Right lobe of liver (tissue), 6 donors: Measurements from ENCODE around the gene ZFYVE16. TPM values are rescaled to one million over a fixed set of nuclear protein-coding genes. Genes with fewer than 3 reads are reported as not detected.

Experiments
- ATAC-seq, 4 donors: fragments of 200-7000 bp; cut with Tn5 transposase; one replicate each; pipeline ENCODE4 v1.9.1; 2020; ENCODE audit warnings: mild to moderate bottlenecking in 4 of 4, moderate library complexity in 4 of 4
- DNase-seq, 3 donors: peaks; one replicate each; pipeline ENCODE4 v3.0.0-alpha.2; 2020
- H3K27ac ChIP-seq, 3 donors: fragments of 200-600 bp; one replicate each; pipeline ENCODE4 v1.8.0; 2022
- H3K27me3 ChIP-seq, 2 donors: fragments of 200-600 bp; one replicate each; pipeline ENCODE4 v1.8.0; 2022
- H3K36me3 ChIP-seq, 4 donors: fragments of 200-600 bp; sonication (generic) in 1 of 4; one replicate each; pipeline versions ENCODE4 v1.5.1 to v1.8.0; 2017 to 2022; ENCODE audit warnings: control low read depth in 1 of 4
- H3K4me1 ChIP-seq, 4 donors: fragments of 200-600 bp; sonication (generic) in 1 of 4; one replicate each; pipeline versions ENCODE4 v1.5.1 to v1.8.0; 2017 to 2022; ENCODE audit warnings: control low read depth in 1 of 4
- H3K4me3 ChIP-seq, 3 donors: fragments of 200-600 bp; one replicate each; pipeline ENCODE4 v1.8.0; 2022
- H3K9me3 ChIP-seq, 4 donors: fragments of 200-600 bp; sonication (generic) in 1 of 4; one replicate each; pipeline versions ENCODE4 v1.5.1 to v1.8.0; 2017 to 2022; ENCODE audit warnings: control low read depth in 1 of 4
- CTCF ChIP-seq, 4 donors: fragments of 200-600 bp in 3 of 4; fragments of 450-650 bp in 1 of 4; IDR thresholded peaks; one replicate each; pipeline versions ENCODE4 v1.5.1 to v1.8.0; 2016 to 2022; ENCODE audit warnings: antibody characterized with exemption in 4 of 4, mild to moderate bottlenecking in 2 of 4
- POLR2A ChIP-seq: fragments of 450-650 bp; IDR thresholded peaks from one replicate; pipeline ENCODE4 v1.6.1; 2017; ENCODE audit warnings: antibody characterized with exemption, mild to moderate bottlenecking
- WGBS: methylation state at CpG from one replicate; pipeline ENCODE4 v1.1.6; 2018; ENCODE audit warnings: low coverage, low lambda C conversion rate; ENCODE audit not compliant: insufficient coverage; ENCODE audit errors: missing lambda C conversion rate; 5-methylcytosine and 5-hydroxymethylcytosine counted together
- intact Hi-C, 2 donors: fragments of 100-400 bp; cut with DNase I; formaldehyde crosslinking; loops; one replicate each; pipeline versions ENCODE4 v1.11.2 to v1.14.1; 2022
- small RNA-seq, 2 experiments: library from RNA; depleted of rRNA; stranded (forward); fragments of <200 nt; gene quantifications; one replicate each; pipeline ENCODE3, GENCODE V24; 2016
- total RNA-seq, 6 experiments: library from RNA; depleted of rRNA in 2 of 6; stranded (reverse); fragments of >200 nt in 2 of 6; fragmentation: NEBNext Ultra II Directional in 3 of 6; extraction: Animal tissue kit (Norgen Biotek cat#: 25700) in 3 of 6; gene quantifications; one replicate each; pipeline versions ENCODE4 v1.1.0 to v1.2.4, GENCODE V29; 2016 to 2023
- donor health status: DM: no; HTN: yes; CAD: no.
- donor health status: DM: no; HTN: no; CAD: no.
- donor health status: DM: no; HTN: no; CAD: no.
- donor health status: DM: no; HTN: yes; CAD: no.
- donor health status: DM: no; HTN: yes; CAD: no.

The ZFYVE16 gene
- total RNA-seq, 6 experiments from 2014 or later = 9.3 to 23.1 (median 14.0) TPM

GRCh38 chr5:80516826-80517225 is 109.0 kb downstream of the ZFYVE16 start:
- H3K4me1 ChIP-seq = no peaks in the 10 kb centered on the region
- DNase-seq (no peak), ATAC-seq (no peak)
- TF ChIP-seq POLR2A (no peak), CTCF (IDR thresholded peaks at IDR 0.05) (no peak)
- no peaks in the 10 kb centered on the region for H3K36me3 ChIP-seq
- H3K27me3 ChIP-seq = no peaks in the 10 kb centered on the region
- 87% methylated on average over 4 of the region's 4 CpGs for WGBS
- H3K27ac ChIP-seq = no peak overlapping the region
- no peak overlapping the region for H3K4me3 ChIP-seq
- no peaks in the 10 kb centered on the region for H3K9me3 ChIP-seq
- intact Hi-C loops = no loop called here

Small RNA genes within 50 kb of the gene (small RNA-seq; reads per million reads assigned to genes)
- gene RNU6-211P = 0.58 to 1.3 reads per million in 2 experiments

Other genes with a start within 250 kb of the ZFYVE16 start
- gene SERINC5, start 152.0 kb upstream of the ZFYVE16 start, total RNA-seq = 10 to 100 TPM; 30.1 to 82.1 (median 57.9) TPM
- not detected for gene SPZ1, start 88.1 kb upstream of the ZFYVE16 start, total RNA-seq
- 1 to 10 TPM in 4 of 6 experiments, under 1 TPM in 2; 0.81 to 1.6 (median 1.3) TPM for gene FAM151B, start 80.0 kb downstream of the ZFYVE16 start, total RNA-seq
- under 1 TPM in 1 of 6 experiments, not detected in 5; 0.07 TPM for gene ANKRD34B, start 162.2 kb downstream of the ZFYVE16 start, total RNA-seq
- gene MSH3, start 246.6 kb downstream of the ZFYVE16 start, total RNA-seq = 10 to 100 TPM in 4 of 6 experiments, 1 to 10 TPM in 2; 7.8 to 13.1 (median 10.8) TPM
- 10 to 100 TPM; 15.3 to 29.2 (median 22.2) TPM for gene DHFR, start 246.9 kb downstream of the ZFYVE16 start, total RNA-seq